NCI-H1694 treated with DMSO at 0.1 percent for 48 hours (cell line): ENCODE results near the gene COL6A1.

Source experiments
- DNase-seq: peaks from one replicate; lab custom pipeline; 2025; lab: John Stamatoyannopoulos, UW

Gene COL6A1

GRCh38 chr21:45994086-45994661, 12.6 kb downstream of the COL6A1 start:
- no peak for DNase-seq

DNA sequence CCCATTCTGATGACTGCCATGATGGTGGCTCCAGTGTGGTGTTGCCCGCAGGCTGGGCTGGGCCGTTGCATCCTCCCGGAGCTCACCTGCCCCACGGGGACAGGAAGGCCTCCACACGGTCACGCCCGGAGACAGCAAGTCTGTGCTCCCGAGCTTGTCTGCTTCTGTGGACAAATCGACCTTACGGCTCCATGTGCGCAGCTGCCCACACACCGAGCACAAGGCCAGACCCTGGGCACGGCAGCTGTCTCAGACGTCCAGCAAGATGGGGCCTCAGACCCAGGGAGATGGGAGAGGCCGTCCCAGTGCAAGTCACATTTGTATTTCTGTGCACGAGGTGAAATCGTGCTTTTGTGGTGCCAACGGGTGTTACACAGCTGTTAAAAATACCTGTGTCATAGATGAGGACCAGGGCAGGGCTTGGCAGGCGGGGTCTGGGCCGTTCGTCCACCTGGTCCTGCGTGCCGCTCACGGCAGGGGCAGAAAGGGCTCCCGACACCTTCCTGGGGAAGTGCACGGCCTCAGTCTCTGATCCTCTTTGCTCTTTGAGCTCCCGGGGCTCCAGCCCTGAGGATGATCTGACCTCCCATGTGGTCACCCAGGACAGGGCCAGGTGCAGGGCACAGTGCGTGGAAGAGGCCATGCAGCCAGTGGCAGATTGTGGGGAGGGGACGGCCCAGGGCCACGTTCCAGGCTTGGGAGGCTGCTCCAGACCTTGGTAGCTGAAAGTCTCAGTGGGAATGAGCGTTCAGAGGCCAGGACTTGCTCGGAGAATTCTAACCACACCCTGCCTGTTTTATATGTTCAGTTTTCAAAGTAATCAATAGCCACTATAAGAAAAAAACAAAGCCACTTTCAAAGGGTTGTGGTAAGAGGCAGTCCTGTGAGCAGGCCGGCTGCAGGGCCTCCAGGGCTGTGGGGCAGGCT, 13.5 kb downstream of the COL6A1 start:
- DNase-seq, result no peak

DNA sequence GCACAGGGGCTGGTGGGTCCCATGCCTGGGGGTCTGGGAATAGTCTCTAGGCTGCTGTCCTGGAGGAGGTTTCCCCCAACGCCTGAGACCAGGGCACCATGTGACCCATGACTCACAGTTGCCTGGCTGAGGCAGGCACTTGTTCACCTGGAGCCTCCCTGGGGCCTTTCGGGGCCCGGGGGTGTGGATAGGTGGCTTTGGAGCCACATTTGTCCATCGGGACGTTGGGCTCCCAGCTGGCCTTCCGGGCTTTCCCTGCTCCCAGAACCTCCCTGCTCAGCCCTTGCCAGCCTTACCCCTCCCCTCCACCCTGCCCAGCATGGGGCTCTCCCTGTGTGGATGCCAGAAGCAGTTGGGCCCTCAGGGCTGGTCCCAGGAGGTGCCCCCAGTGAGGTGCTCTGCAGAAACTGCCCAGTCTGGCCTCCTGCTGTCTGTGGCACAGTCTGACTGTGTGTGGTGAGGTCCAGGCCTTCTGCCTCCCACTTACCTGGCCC, 14.2 kb downstream of the COL6A1 start:
- no peak for DNase-seq

DNA sequence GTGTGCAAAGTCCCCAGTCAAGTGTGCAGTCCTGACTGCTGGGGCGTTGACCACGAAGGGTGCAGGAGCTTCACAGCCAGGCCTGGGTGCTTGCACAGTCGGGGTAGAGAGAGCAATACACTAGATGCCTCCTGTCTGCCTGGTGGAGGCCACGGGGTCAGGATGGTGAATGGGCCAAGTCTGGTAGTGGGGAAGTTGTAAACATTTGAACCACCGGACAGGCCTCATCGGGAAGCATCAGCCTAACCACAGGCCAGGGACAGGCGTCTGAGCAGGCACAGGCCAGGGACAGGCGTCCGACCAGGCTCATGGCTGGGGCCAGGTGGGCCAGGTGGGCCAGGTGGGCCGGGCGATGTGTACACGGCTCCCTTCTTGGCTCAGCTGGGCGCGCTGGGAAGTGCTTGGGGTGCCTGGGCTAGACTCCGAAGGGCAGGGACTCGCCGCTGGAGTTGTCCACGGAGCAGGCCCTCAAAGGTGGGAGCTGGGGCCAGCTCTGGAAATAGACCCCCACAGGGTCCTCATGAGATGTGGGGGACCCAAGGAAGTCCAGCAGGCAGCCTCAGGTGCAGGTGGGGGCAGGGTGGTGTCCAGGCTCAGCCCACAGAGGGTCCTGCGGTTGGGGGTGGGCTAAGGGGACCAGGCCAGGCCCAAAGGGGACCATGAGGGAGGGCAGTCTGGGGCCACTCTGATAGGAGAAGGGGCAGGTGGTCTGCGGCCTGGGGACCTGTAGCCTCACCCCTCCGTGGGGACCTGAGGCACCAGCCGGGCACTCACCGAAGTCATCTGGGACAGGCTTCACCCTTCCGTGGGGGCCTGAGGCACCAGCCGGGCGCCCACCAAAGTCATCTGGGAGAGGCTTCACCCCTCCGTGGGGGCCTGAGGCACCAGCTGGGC, 15.0 kb downstream of the COL6A1 start:
- no peak for DNase-seq

- DNase-seq, result no peak
These were observed 15.6 kb downstream of the COL6A1 start for GRCh38 chr21:45997205-45997494.

GRCh38 chr21:45997495-45998275, 16.1 kb downstream of the COL6A1 start:
- no peak for DNase-seq

DNA sequence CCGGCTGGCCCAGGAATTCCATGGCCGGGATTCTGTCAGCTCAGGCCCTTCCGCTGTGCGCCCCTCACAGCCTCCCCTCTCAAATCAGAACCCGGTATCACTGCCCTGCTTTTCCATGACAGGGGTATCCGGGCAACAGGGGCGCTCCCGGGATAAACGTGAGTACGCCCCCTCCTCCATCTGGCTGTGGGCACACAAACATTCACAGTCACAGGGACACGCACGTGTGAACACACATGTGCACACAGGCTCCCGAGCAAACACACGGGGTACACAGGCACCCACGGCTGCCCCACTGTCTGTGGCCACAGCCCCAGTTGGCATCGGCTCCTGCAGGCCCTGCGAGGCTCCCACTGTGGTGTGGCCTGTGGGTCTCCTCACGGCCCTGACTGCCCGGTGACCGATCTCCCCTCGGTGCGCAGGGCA, 16.7 kb downstream of the COL6A1 start:
- DNase-seq, result no peak

GRCh38 chr21:45998871-45999580, 17.5 kb downstream of the COL6A1 start:
- no peak for DNase-seq

DNA sequence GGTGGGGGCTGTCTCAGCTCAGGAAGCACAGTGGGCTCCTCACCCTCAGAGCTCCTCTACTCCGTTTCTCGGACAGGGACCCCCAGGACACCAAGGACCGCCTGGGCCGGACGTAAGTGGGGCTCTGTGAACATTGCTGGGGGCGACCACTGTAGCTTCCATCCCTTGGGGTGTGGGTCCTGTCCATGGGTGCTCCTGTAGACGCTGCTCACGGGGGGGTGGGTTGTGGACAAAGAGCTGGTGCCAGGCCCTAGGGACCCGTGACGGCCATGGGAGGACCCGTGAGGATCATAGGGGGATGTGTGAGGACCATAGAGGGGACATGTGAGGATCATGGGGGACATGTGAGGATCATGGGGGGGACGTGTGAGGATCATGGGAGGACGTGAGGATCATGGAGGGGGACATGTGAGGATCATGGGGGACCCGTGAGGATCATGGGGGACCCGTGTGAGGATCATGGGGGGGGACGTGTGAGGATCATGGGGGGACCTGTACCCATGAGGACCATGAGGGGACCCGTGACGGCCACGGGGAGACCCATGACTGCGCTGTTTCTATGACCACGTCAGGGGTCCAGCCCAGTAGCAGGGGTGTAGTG, 18.1 kb downstream of the COL6A1 start:
- no peak for DNase-seq

DNA sequence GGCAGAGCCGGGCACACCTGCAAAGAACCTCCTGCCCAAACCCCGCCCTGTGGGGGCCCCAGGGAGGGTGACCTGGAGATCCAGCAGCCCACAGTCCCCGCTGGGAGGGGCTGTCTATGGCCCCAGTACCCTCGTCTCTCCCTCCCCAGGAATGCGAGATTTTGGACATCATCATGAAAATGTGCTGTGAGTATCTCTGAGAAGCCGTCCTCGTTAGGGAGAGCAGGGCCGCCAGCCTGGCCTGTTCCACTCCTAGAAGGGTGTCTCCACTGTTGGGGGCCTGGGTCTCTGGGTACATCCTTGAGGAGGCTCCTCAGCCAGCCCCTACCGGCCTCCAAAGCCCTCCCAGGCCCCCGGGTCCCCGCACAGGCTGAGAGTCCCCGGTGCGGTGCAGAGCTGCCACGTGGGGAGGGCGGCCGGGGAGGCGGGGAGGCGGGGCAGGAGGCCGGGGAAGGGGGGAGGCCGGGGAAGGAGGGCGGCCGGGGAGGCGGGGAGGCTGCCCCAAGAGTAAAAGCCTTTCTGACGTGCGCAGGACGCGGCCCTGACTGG, 18.7 kb downstream of the COL6A1 start:
- no peak for DNase-seq

- DNase-seq, result no peak
These were observed 19.4 kb downstream of the COL6A1 start for GRCh38 chr21:46000731-46001641.

DNA sequence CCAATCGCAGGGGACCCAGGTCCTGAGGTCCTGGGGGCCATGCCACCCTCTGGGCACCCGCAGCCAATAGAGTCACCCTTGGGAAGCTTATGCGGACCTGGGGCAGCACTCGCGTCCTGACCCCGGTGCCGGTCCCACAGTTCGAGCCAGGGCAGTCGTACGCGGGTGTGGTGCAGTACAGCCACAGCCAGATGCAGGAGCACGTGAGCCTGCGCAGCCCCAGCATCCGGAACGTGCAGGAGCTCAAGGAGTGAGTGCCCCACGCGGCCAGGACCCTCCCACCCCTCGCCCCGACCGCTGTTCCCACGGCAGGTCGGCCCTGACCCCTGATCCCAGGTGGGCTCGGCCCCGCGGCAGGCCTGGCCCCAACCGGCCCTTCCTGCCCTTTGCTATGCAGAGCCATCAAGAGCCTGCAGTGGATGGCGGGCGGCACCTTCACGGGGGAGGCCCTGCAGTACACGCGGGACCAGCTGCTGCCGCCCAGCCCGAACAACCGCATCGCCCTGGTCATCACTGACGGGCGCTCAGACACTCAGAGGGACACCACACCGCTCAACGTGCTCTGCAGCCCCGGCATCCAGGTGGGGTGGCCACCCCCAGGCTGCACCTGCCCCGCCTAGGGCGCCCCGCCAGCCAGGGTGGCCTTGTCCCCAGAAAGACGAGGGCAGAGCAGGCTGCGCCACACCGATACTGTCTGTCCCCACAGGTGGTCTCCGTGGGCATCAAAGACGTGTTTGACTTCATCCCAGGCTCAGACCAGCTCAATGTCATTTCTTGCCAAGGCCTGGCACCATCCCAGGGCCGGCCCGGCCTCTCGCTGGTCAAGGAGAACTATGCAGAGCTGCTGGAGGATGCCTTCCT, 20.5 kb downstream of the COL6A1 start:
- DNase-seq, result no peak

- DNase-seq, result no peak
These were observed 21.4 kb downstream of the COL6A1 start for GRCh38 chr21:46002841-46003574.

GRCh38 chr21:46003575-46004007, 22.0 kb downstream of the COL6A1 start:
- no peak for DNase-seq

DNA sequence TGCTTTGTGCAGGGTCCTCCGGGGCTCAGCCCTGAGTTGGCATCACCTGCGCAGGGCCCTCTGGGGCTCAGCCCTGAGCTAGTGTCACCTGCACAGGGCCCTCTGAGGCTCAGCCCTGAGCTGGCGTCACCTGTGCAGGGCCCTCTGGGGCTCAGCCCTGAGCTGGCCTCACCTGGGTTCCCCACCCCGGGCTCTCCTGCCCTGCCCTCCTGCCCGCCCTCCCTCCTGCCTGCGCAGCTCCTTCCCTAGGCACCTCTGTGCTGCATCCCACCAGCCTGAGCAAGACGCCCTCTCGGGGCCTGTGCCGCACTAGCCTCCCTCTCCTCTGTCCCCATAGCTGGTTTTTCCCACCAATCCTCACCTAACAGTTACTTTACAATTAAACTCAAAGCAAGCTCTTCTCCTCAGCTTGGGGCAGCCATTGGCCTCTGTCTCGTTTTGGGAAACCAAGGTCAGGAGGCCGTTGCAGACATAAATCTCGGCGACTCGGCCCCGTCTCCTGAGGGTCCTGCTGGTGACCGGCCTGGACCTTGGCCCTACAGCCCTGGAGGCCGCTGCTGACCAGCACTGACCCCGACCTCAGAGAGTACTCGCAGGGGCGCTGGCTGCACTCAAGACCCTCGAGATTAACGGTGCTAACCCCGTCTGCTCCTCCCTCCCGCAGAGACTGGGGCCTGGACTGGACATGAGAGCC, 22.7 kb downstream of the COL6A1 start:
- DNase-seq, result no peak

- no peak for DNase-seq
These were observed 23.5 kb downstream of the COL6A1 start for GRCh38 chr21:46005081-46005480.

DNA sequence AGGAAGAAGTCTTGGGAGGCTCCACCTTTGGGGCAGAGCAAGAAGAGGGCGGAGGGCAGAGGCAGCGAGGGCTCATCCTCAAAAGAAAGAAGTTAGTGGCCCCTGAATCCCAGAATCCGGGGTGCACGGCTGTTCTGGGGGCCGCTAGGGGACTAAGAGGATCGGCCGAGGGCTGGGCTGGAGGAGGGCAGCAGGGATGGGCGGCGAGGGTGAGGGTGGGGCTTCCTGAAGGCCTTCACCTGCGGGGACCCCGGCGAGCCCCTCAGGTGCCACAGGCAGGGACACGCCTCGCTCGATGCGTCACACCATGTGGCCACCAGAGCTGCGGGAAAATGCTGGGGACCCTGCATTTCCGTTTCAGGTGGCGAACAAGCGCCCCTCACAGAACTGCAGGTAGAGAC, 23.9 kb downstream of the COL6A1 start:
- no peak for DNase-seq
